Measurements from ENCODE around the gene MAPK8IP3. TPM values are rescaled to one million over a fixed set of nuclear protein-coding genes. Genes with fewer than 3 reads are reported as not detected.
A peak's percentile ranks its signal among the peaks of the same experiment; 100 is the strongest.
"Not testable (repeated sequence)": the region's sequence is repeated elsewhere in the genome, so short reads cannot be mapped to it uniquely, and the experiment has no call there.

Gene MAPK8IP3
- total and polyA plus RNA-seq, 3 experiments from 2014 or later, result 2.3 to 63.2 (median 57.1) TPM

- no peak for DNase-seq
- ChIA-PET CTCF (interaction anchor here (1.4 kb wide), 1 partner anchor 10 kb away, joined by 6 read pairs; the partner anchor contains the start of genes NUBP2 and SPSB3), POLR2A (interaction anchor here (0.6 to 2.5 kb wide), 2 partner anchors 9 to 1491 kb away, joined by 4 to 9 read pairs; partner anchors contain the start of genes NUBP2 and SPSB3)
- Mint-ChIP-seq H3K27ac (peak overlapping the region in 1 of 8 donors; percentile 29), H3K4me3 (no peak overlapping the region), H3K9me3 (peaks cover 1 to 2% (median 2%) of the 10 kb centered on the region in 5 donors), H3K27me3 (no peaks in the 10 kb centered on the region), H3K36me3 (peaks cover 2 to 18% (median 3%) of the 10 kb centered on the region in 3 donors), H3K4me1 (peaks cover 0 to 3% (median 1%) of the 10 kb centered on the region in 3 donors)
- Histone ChIP-seq H3K4me3 (ENCODE audit: low read length) (no peak overlapping the region), H3K27me3 (ENCODE audit: insufficient read depth, low read length, poor library complexity, severe bottlenecking) (no peaks in the 10 kb centered on the region), H3K9me3 (ENCODE audit: low read length) (no peaks in the 10 kb centered on the region), H3K27ac (ENCODE audit: low read depth, low read length) (no peak overlapping the region), H3K4me1 (ENCODE audit: insufficient read depth, low read length) (no peaks in the 10 kb centered on the region), H3K36me3 (ENCODE audit: insufficient read depth, low read length) (peaks cover 4% of the 10 kb centered on the region)
These were observed 86.2 kb downstream of the MAPK8IP3 start for GRCh38 chr16:1791943-1792812.

DNA sequence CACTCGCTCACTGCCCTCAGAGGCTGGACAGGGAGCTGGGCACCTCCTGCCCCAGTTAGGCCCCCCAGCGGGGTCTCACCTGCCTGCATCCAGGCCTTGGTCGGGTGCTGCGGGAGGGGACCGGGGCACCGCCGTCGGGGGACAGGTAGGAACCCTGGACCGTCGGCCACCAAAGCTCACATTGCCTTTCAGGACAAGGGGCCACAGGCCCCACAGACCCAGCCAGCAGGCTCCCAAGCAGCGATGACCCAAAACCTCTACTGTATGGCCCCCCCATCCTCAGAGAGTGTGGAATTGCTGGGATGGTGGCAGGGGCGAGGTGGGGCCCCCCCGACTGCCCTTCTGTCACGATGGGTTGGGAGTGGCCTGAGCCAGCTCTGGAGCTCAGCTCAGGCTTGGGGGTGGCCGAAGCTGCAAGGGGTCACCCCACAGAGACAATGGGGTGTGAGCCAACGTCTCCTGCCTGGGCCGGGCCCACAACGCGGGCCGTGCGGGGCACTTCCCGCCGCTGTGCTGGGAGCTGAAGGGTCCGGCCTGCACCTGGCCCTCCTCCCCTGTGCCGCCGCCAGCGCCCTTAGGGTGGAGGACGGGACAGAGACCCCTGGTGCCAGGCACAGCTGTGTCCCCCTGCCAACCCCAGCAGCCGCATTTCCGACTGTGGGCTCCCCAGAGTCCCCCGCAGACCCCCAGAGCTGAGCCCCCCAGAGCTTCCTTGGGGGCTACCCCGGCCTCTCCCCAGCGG is 87.0 kb downstream of the MAPK8IP3 start:
- Histone ChIP-seq H3K27me3 (ENCODE audit: insufficient read depth, low read length, poor library complexity, severe bottlenecking) (no peaks in the 10 kb centered on the region), H3K4me1 (ENCODE audit: insufficient read depth, low read length) (no peaks in the 10 kb centered on the region), H3K36me3 (ENCODE audit: insufficient read depth, low read length) (no peaks in the 10 kb centered on the region), H3K27ac (ENCODE audit: low read depth, low read length) (no peak overlapping the region), H3K9me3 (ENCODE audit: low read length) (no peaks in the 10 kb centered on the region), H3K4me3 (ENCODE audit: low read length) (no peak overlapping the region)
- no peak overlapping the region for H3K27ac Mint-ChIP-seq
- no peak for DNase-seq
- CTCF ChIA-PET, result no interaction called here
- H3K4me1 Mint-ChIP-seq, result peaks cover 0 to 3% (median 1%) of the 10 kb centered on the region in 3 donors
- no peak overlapping the region for H3K4me3 Mint-ChIP-seq
- peaks cover 3 to 5% (median 3%) of the 10 kb centered on the region in 5 donors for H3K9me3 Mint-ChIP-seq
- POLR2A ChIA-PET, result interaction anchor here (0.6 to 2.5 kb wide), 2 partner anchors 10 to 1492 kb away, joined by 4 to 9 read pairs; partner anchors contain the start of genes NUBP2 and SPSB3
- peaks cover 3 to 14% (median 3%) of the 10 kb centered on the region in 3 donors for H3K36me3 Mint-ChIP-seq
- H3K27me3 Mint-ChIP-seq, result no peaks in the 10 kb centered on the region

DNA sequence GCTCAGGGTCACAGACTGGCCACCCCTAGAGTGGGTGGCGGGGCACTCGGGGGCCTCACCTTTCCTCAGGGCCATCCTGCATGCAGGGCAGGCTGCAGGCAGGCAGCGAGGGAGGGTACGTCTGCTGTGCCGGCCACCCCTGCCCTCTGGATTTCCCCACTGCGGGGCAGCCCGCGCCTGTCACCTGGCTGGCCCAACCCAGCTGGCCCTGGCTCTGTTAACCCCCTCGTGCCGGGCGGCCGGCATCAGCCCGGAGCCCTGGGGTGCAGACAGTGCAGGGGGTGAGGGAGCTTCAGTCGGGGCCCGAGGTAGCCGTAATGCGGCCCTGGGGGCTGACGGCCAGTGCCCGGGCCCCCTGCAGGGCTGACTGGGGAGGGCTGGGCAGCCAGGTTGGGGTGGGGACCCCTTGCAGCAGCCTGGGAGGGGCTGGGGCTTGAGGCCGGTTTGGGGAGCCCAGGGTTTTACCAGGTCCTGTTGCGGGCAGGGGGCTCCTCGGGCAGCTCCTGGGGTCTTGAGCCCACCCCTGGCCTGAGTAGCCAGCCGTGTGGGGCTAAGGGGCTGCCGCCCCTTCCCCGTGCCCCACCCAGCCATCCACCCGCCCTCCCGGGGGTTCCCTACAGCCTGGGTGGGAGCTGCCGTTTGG is 87.7 kb downstream of the MAPK8IP3 start, which contains the start of gene IGFALS:
Gene IGFALS, minus strand, starts transcription at position 128 of the 643 bp plus-strand sequence. Its CDS starts 53 bp downstream, at position 75.
- no peak within 1 kb of the TSS for H3K27ac ChIP-seq (ENCODE audit: low read depth, low read length)
- POLR2A ChIA-PET, result no interaction called here
- H3K27me3 Mint-ChIP-seq, result no peaks in the 10 kb centered on the region
- DNase-seq, result no peak
- H3K27me3 ChIP-seq (ENCODE audit: insufficient read depth, low read length, poor library complexity, severe bottlenecking), result no peaks in the 10 kb centered on the region
- CTCF ChIA-PET, result no interaction called here
- H3K4me1 Mint-ChIP-seq, result peaks cover 0 to 3% (median 1%) of the 10 kb centered on the region in 3 donors
- no peak within 1 kb of the TSS for H3K4me3 Mint-ChIP-seq
- H3K36me3 ChIP-seq (ENCODE audit: insufficient read depth, low read length), result no peaks in the 10 kb centered on the region
- H3K4me3 ChIP-seq (ENCODE audit: low read length), result no peak within 1 kb of the TSS
- no peak within 1 kb of the TSS for H3K27ac Mint-ChIP-seq
- no peaks in the 10 kb centered on the region for H3K4me1 ChIP-seq (ENCODE audit: insufficient read depth, low read length)
- peaks cover 3 to 5% (median 3%) of the 10 kb centered on the region in 5 donors for H3K9me3 Mint-ChIP-seq
- peaks cover 3 to 8% (median 3%) of the 10 kb centered on the region in 3 donors for H3K36me3 Mint-ChIP-seq
- no peaks in the 10 kb centered on the region for H3K9me3 ChIP-seq (ENCODE audit: low read length)

- Mint-ChIP-seq H3K4me1 (no peaks in the 10 kb centered on the region), H3K27me3 (no peaks in the 10 kb centered on the region), H3K27ac (no peak overlapping the region), H3K4me3 (no peak overlapping the region), H3K9me3 (peaks cover 3 to 7% (median 5%) of the 10 kb centered on the region in 5 donors), H3K36me3 (peaks cover 0 to 3% (median 2%) of the 10 kb centered on the region in 3 donors)
- H3K4me1 ChIP-seq (ENCODE audit: insufficient read depth, low read length), result no peaks in the 10 kb centered on the region
- POLR2A ChIA-PET, result no interaction called here
- no peak overlapping the region for H3K27ac ChIP-seq (ENCODE audit: low read depth, low read length)
- no peak for DNase-seq
- CTCF ChIA-PET, result no interaction called here
- no peaks in the 10 kb centered on the region for H3K36me3 ChIP-seq (ENCODE audit: insufficient read depth, low read length)
- H3K27me3 ChIP-seq (ENCODE audit: insufficient read depth, low read length, poor library complexity, severe bottlenecking), result no peaks in the 10 kb centered on the region
- no peak overlapping the region for H3K4me3 ChIP-seq (ENCODE audit: low read length)
- H3K9me3 ChIP-seq (ENCODE audit: low read length), result no peaks in the 10 kb centered on the region
These were observed 88.4 kb downstream of the MAPK8IP3 start for GRCh38 chr16:1794221-1794871.

- Histone ChIP-seq H3K4me1 (ENCODE audit: insufficient read depth, low read length) (no peaks in the 10 kb centered on the region), H3K36me3 (ENCODE audit: insufficient read depth, low read length) (no peaks in the 10 kb centered on the region), H3K27me3 (ENCODE audit: insufficient read depth, low read length, poor library complexity, severe bottlenecking) (no peaks in the 10 kb centered on the region), H3K4me3 (ENCODE audit: low read length) (no peak overlapping the region), H3K27ac (ENCODE audit: low read depth, low read length) (no peak overlapping the region), H3K9me3 (ENCODE audit: low read length) (no peaks in the 10 kb centered on the region)
- POLR2A ChIA-PET, result no interaction called here
- CTCF ChIA-PET, result no interaction called here
- H3K27me3 Mint-ChIP-seq, result no peaks in the 10 kb centered on the region
- no peaks in the 10 kb centered on the region for H3K4me1 Mint-ChIP-seq
- DNase-seq, result no peak
- no peak overlapping the region for H3K4me3 Mint-ChIP-seq
- peak overlapping the region in 1 of 8 donors; percentile 61 for H3K27ac Mint-ChIP-seq
- H3K9me3 Mint-ChIP-seq, result peaks cover 3 to 9% (median 6%) of the 10 kb centered on the region in 5 donors
- peaks cover 0 to 3% (median 2%) of the 10 kb centered on the region in 3 donors for H3K36me3 Mint-ChIP-seq
These were observed 89.1 kb downstream of the MAPK8IP3 start for GRCh38 chr16:1794908-1795666.

DNA sequence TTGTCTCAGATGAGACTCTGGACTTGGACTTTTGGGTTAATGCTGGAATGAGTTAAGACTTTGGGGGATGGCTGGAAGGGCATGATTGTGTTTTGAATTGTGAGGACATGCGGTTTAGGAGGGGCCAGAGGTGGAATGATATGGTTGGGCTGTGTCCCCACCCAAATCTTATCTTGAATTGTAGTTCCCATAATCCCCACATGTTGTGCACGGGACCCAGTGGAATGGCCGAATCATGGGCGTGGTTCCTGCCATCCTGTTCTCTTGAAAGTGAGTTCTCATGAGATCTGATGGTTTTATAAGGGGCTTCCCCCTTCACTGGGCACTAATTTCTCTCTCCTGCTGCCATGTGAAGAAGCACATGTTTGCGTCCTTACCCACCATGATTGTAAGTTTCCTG is 93.3 kb downstream of the MAPK8IP3 start:
- H3K27ac ChIP-seq (ENCODE audit: low read depth, low read length); H3K27me3 Mint-ChIP-seq; H3K9me3 ChIP-seq (ENCODE audit: low read length); H3K36me3 ChIP-seq (ENCODE audit: insufficient read depth, low read length); POLR2A ChIA-PET; H3K27ac Mint-ChIP-seq; CTCF ChIA-PET; H3K4me1 ChIP-seq (ENCODE audit: insufficient read depth, low read length); H3K4me3 Mint-ChIP-seq; H3K4me3 ChIP-seq (ENCODE audit: low read length); H3K4me1 Mint-ChIP-seq; H3K27me3 ChIP-seq (ENCODE audit: insufficient read depth, low read length, poor library complexity, severe bottlenecking); DNase-seq; H3K36me3 Mint-ChIP-seq: not testable (repeated sequence)
- H3K9me3 Mint-ChIP-seq, result peaks cover 3 to 10% (median 7%) of the 10 kb centered on the region in 5 donors

GRCh38 chr16:1800701-1801100 is 94.7 kb downstream of the MAPK8IP3 start:
- Histone ChIP-seq H3K4me1 (ENCODE audit: insufficient read depth, low read length) (no peaks in the 10 kb centered on the region), H3K36me3 (ENCODE audit: insufficient read depth, low read length) (no peaks in the 10 kb centered on the region), H3K4me3 (ENCODE audit: low read length) (no peak overlapping the region), H3K27ac (ENCODE audit: low read depth, low read length) (no peak overlapping the region), H3K9me3 (ENCODE audit: low read length) (no peaks in the 10 kb centered on the region), H3K27me3 (ENCODE audit: insufficient read depth, low read length, poor library complexity, severe bottlenecking) (no peaks in the 10 kb centered on the region)
- no peak overlapping the region for H3K27ac Mint-ChIP-seq
- CTCF ChIA-PET, result interaction anchor here (1.2 kb wide), 1 partner anchor 39 kb away, joined by 3 read pairs; no protein-coding TSS in a partner anchor
- H3K27me3 Mint-ChIP-seq, result no peaks in the 10 kb centered on the region
- DNase-seq, result no peak
- peaks cover 3 to 10% (median 7%) of the 10 kb centered on the region in 5 donors for H3K9me3 Mint-ChIP-seq
- no peak overlapping the region for H3K4me3 Mint-ChIP-seq
- H3K4me1 Mint-ChIP-seq, result no peaks in the 10 kb centered on the region
- POLR2A ChIA-PET, result no interaction called here
- H3K36me3 Mint-ChIP-seq, result peaks cover 3 to 5% (median 4%) of the 10 kb centered on the region in 3 donors
